Measurements from ENCODE around the gene SULT1C4. TPM values are rescaled to one million over a fixed set of nuclear protein-coding genes. Genes with fewer than 3 reads are reported as not detected.

Gene SULT1C4
- not detected for total RNA-seq

GRCh38 chr2:108377815-108378630 lies at the start of gene SULT1C4:
TSS of gene SULT1C4 (plus strand) at chr2:108377954. CDS start at chr2:108378338, 384 bp downstream.
- Mint-ChIP-seq H3K9me3 (ENCODE audit: low read depth) (no peaks in the 10 kb centered on the region), H3K27ac (no peak within 1 kb of the TSS), H3K27me3 (peaks cover 2% of the 10 kb centered on the region), H3K4me1 (no peaks in the 10 kb centered on the region), H3K4me3 (no peak within 1 kb of the TSS), H3K36me3 (ENCODE audit: low read depth) (no peaks in the 10 kb centered on the region)
- DNase-seq = no peak
- CTCF ChIA-PET = interaction anchor here (0.8 to 0.9 kb wide), 2 partner anchors 10 to 664 kb away, joined by 3 read pairs; no protein-coding TSS in a partner anchor
- ATAC-seq = no peak
- intact Hi-C loops (cut with DNase I, micrococcal nuclease) = no loop called here
- POLR2A ChIA-PET = no interaction called here

GRCh38 chr2:108329771-108330170 lies 48.0 kb upstream of the SULT1C4 start:
- ChIA-PET POLR2A (no interaction called here), CTCF (no interaction called here)
- H3K4me3 Mint-ChIP-seq = no peak overlapping the region
- H3K27ac Mint-ChIP-seq = no peak overlapping the region
- no peaks in the 10 kb centered on the region for H3K36me3 Mint-ChIP-seq (ENCODE audit: low read depth)
- no peaks in the 10 kb centered on the region for H3K9me3 Mint-ChIP-seq (ENCODE audit: low read depth)
- DNase-seq (no peak), ATAC-seq (no peak)
- intact Hi-C loops (cut with DNase I, micrococcal nuclease) = no loop called here
- peaks cover 9% of the 10 kb centered on the region for H3K27me3 Mint-ChIP-seq
- no peaks in the 10 kb centered on the region for H3K4me1 Mint-ChIP-seq

- no peak for ATAC-seq
- no peaks in the 10 kb centered on the region for H3K9me3 Mint-ChIP-seq (ENCODE audit: low read depth)
- H3K27me3 Mint-ChIP-seq = peaks cover 12% of the 10 kb centered on the region
- no peak overlapping the region for H3K27ac Mint-ChIP-seq
- no peak overlapping the region for H3K4me3 Mint-ChIP-seq
- H3K36me3 Mint-ChIP-seq (ENCODE audit: low read depth) = no peaks in the 10 kb centered on the region
- POLR2A ChIA-PET = no interaction called here
- CTCF ChIA-PET = no interaction called here
- intact Hi-C loops (cut with DNase I, micrococcal nuclease) = no loop called here
- DNase-seq = no peak
- H3K4me1 Mint-ChIP-seq = no peaks in the 10 kb centered on the region
Measured at GRCh38 chr2:108330979-108331378, 46.8 kb upstream of the SULT1C4 start.

GRCh38 chr2:108345951-108346350 lies 31.8 kb upstream of the SULT1C4 start:
- Mint-ChIP-seq H3K36me3 (ENCODE audit: low read depth) (no peaks in the 10 kb centered on the region), H3K4me1 (no peaks in the 10 kb centered on the region), H3K9me3 (ENCODE audit: low read depth) (no peaks in the 10 kb centered on the region), H3K4me3 (no peak overlapping the region), H3K27me3 (peaks cover 8% of the 10 kb centered on the region), H3K27ac (no peak overlapping the region)
- POLR2A ChIA-PET = no interaction called here
- CTCF ChIA-PET = interaction anchor here (1.3 kb wide), 1 partner anchor 238 kb away, joined by 3 read pairs; no protein-coding TSS in a partner anchor
- ATAC-seq (no peak), DNase-seq (no peak)
- intact Hi-C loops (cut with DNase I, micrococcal nuclease) = no loop called here

- H3K27ac Mint-ChIP-seq = no peak overlapping the region
- no peak for ATAC-seq
Measured at GRCh38 chr2:108346827-108347226, 30.9 kb upstream of the SULT1C4 start.

GRCh38 chr2:108347786-108348185 lies 30.0 kb upstream of the SULT1C4 start:
- POLR2A ChIA-PET = no interaction called here
- DNase-seq (no peak), ATAC-seq (no peak)
- no peak overlapping the region for H3K27ac Mint-ChIP-seq
- CTCF ChIA-PET = interaction anchor here (0.9 kb wide), 1 partner anchor 15 kb away, joined by 3 read pairs; no protein-coding TSS in a partner anchor
- no peaks in the 10 kb centered on the region for H3K4me1 Mint-ChIP-seq
- H3K4me3 Mint-ChIP-seq = no peak overlapping the region
- no peaks in the 10 kb centered on the region for H3K9me3 Mint-ChIP-seq (ENCODE audit: low read depth)
- intact Hi-C loops (cut with DNase I, micrococcal nuclease) = no loop called here
- peaks cover 7% of the 10 kb centered on the region for H3K27me3 Mint-ChIP-seq
- no peaks in the 10 kb centered on the region for H3K36me3 Mint-ChIP-seq (ENCODE audit: low read depth)

More at GRCh38 chr2:108346827-108347226, 30.9 kb upstream of the SULT1C4 start:
- no peak for DNase-seq
- POLR2A ChIA-PET = no interaction called here
- no peaks in the 10 kb centered on the region for H3K9me3 Mint-ChIP-seq (ENCODE audit: low read depth)
- intact Hi-C loops (cut with DNase I, micrococcal nuclease) = no loop called here
- no peak overlapping the region for H3K4me3 Mint-ChIP-seq
- H3K4me1 Mint-ChIP-seq = no peaks in the 10 kb centered on the region
- H3K36me3 Mint-ChIP-seq (ENCODE audit: low read depth) = no peaks in the 10 kb centered on the region
- H3K27me3 Mint-ChIP-seq = peaks cover 8% of the 10 kb centered on the region
- CTCF ChIA-PET = interaction anchor here (0.9 to 1.3 kb wide), 2 partner anchors 16 to 237 kb away, joined by 3 read pairs; no protein-coding TSS in a partner anchor

- intact Hi-C loops (cut with DNase I, micrococcal nuclease) = no loop called here
- Mint-ChIP-seq H3K27me3 (peaks cover 3% of the 10 kb centered on the region), H3K4me3 (no peak overlapping the region), H3K36me3 (ENCODE audit: low read depth) (no peaks in the 10 kb centered on the region), H3K27ac (no peak overlapping the region), H3K4me1 (no peaks in the 10 kb centered on the region), H3K9me3 (ENCODE audit: low read depth) (no peaks in the 10 kb centered on the region)
- DNase-seq = no peak
- CTCF ChIA-PET = no interaction called here
- ATAC-seq = no peak
- POLR2A ChIA-PET = no interaction called here
Measured at GRCh38 chr2:108348816-108349570, 28.8 kb upstream of the SULT1C4 start.

GRCh38 chr2:108349571-108349928 lies 28.2 kb upstream of the SULT1C4 start:
- DNase-seq (no peak), ATAC-seq (no peak)
- ChIA-PET CTCF (no interaction called here), POLR2A (no interaction called here)
- Mint-ChIP-seq H3K9me3 (ENCODE audit: low read depth) (no peaks in the 10 kb centered on the region), H3K27ac (no peak overlapping the region), H3K27me3 (peaks cover 6% of the 10 kb centered on the region), H3K4me1 (no peaks in the 10 kb centered on the region), H3K4me3 (no peak overlapping the region), H3K36me3 (ENCODE audit: low read depth) (no peaks in the 10 kb centered on the region)
- intact Hi-C loops (cut with DNase I, micrococcal nuclease) = no loop called here

GRCh38 chr2:108351889-108352288 lies 25.9 kb upstream of the SULT1C4 start:
- no peaks in the 10 kb centered on the region for H3K4me1 Mint-ChIP-seq
- intact Hi-C loops (cut with DNase I, micrococcal nuclease) = no loop called here
- no peaks in the 10 kb centered on the region for H3K36me3 Mint-ChIP-seq (ENCODE audit: low read depth)
- DNase-seq (no peak), ATAC-seq (no peak)
- peaks cover 8% of the 10 kb centered on the region for H3K27me3 Mint-ChIP-seq
- ChIA-PET CTCF (interaction anchor here (1.4 kb wide), 1 partner anchor 232 kb away, joined by 5 read pairs; no protein-coding TSS in a partner anchor), POLR2A (no interaction called here)
- H3K9me3 Mint-ChIP-seq (ENCODE audit: low read depth) = no peaks in the 10 kb centered on the region
- no peak overlapping the region for H3K27ac Mint-ChIP-seq
- H3K4me3 Mint-ChIP-seq = no peak overlapping the region

- Mint-ChIP-seq H3K36me3 (ENCODE audit: low read depth) (no peaks in the 10 kb centered on the region), H3K27ac (no peak overlapping the region), H3K27me3 (peaks cover 12% of the 10 kb centered on the region), H3K9me3 (ENCODE audit: low read depth) (no peaks in the 10 kb centered on the region), H3K4me1 (no peaks in the 10 kb centered on the region), H3K4me3 (no peak overlapping the region)
- CTCF ChIA-PET = no interaction called here
- ATAC-seq = no peak
- POLR2A ChIA-PET = no interaction called here
- no peak for DNase-seq
- intact Hi-C loops (cut with DNase I, micrococcal nuclease) = no loop called here
Measured at GRCh38 chr2:108354136-108354535, 23.6 kb upstream of the SULT1C4 start.

GRCh38 chr2:108355906-108356734 lies 21.6 kb upstream of the SULT1C4 start:
- intact Hi-C loops (cut with DNase I, micrococcal nuclease) = no loop called here
- Mint-ChIP-seq H3K4me3 (no peak overlapping the region), H3K9me3 (ENCODE audit: low read depth) (no peaks in the 10 kb centered on the region), H3K27me3 (peaks cover 16% of the 10 kb centered on the region), H3K27ac (no peak overlapping the region), H3K36me3 (ENCODE audit: low read depth) (no peaks in the 10 kb centered on the region), H3K4me1 (no peaks in the 10 kb centered on the region)
- CTCF ChIA-PET = interaction anchor here (0.5 kb wide), 1 partner anchor 72 kb away, joined by 3 read pairs; no protein-coding TSS in a partner anchor
- ATAC-seq (no peak), DNase-seq (no peak)
- POLR2A ChIA-PET = no interaction called here
